ENCODE results near the gene FAM180A.
A peak's percentile ranks its signal among the peaks of the same experiment; 100 is the strongest.
"Not testable (repeated sequence)": the region's sequence is repeated elsewhere in the genome, so short reads cannot be mapped to it uniquely, and the experiment has no call there.

Gene FAM180A

DNA sequence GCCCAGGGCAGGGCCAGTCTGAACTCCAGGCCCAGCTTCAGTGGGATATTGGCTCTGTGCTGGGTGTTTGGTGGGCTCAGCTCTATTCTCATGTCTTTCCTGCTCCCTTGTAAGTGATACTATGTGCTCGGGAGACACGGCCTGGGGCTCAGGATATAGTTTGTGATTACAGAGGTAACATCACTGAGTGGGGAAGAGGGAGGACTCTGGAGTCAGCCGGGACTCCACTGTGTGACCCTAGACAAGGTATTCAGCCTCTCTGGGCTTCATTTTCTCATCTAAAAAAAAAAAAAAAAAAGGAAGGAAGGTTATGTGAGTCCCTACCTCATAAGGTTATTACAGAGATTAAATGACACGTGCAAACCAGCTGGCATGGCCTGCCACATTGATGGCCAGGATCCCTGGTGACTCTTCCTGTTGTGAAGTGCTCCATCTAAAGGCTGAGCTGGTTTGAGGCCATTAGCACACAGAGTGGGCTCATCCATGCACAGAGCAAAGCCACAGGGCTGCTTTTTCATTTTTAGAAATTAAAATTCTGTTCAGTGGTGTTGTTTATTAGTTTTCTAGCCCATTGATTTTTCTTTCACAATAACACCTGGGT lies 36.3 kb downstream of the FAM180A start:
- DNase-seq = no peak

DNA sequence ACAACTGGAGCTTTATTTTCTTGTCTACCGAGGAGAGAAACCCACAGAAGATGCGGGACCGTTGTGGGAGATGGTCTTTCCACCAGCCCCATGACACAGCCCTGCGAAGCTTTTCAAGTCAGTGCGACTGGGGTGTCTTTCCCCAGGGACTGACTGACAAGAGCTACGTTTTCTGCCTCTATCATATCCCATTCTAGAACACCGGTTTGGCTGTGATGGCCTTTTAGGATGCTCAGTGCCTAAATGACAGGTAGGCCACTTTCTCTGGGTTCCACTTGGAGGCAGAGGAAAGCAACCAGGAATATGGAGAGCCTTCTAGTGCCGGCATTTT lies 37.5 kb downstream of the FAM180A start:
- DNase-seq = no peak

DNA sequence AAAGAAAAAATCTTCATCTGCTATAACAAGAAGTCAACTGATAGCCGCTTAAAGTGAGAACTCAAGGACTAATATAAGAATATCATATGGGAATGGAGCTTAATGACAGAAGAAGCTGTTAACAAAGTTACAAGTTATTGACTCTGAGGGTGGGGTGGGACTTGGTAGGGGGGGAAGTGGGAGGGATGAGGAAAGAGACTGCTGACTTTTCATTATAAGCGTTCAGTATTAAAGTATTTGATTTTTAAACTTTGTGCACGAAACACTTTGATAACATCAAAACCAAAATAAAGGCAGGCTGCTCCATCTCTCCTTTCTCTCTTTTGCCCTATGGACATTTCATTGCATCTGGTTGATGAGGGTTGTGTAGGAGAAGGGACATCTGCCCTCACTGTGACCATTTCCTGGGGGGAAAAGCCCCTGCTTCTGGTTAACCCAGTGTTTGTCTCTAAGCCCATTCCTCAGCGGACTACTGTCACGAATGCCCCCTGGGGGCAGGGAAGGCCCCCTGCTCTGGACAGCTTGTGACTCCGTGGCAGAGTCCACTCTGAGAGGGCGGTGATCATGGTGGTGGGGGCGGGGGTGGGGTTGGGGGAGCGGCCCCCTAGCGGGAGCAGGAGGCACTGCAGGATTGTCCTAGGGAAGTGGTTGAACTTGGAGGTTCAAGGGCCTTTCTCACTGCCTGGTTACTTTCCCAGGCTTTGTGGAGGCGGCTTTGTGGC lies 38.0 kb downstream of the FAM180A start:
- DNase-seq = no peak

DNA sequence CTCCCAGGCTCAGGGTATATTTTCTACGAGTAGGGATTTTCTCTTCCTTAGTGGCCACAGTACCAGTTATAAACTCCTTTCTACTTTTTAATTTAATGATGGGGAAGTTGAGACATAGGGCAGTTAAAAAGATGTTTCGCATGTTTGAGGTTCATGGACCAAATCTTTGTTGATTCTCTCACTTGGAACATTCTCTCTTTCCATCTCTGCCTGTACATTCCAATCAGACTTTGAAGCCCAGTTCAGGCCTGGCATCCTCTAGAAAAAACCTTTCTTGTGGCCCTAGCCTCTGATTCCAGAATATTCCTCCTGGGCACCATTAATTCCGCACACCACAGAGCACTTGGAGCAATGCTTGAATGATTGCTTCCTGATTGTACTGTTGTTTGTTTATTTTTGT lies 39.1 kb downstream of the FAM180A start:
- DNase-seq = no peak

DNA sequence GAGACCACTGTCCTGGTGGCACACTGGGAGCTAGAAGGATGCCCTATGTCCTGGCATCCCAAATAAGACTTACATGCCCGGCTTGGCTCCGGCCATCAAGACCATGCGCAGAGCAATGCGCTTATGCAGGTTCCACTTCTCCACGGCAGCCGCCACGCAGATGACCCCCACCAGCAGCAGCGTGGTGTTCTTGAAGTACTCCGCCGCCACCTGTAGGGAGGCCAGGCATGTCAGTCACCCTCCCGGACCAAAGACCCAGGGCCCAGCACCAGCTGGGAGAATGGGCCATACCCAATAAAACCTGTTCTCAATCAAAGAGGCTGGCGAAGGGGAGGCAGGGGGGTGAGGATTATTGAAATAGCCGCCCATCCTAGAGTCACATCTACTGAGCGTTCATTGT lies 40.6 kb downstream of the FAM180A start:
- no peak for DNase-seq

DNA sequence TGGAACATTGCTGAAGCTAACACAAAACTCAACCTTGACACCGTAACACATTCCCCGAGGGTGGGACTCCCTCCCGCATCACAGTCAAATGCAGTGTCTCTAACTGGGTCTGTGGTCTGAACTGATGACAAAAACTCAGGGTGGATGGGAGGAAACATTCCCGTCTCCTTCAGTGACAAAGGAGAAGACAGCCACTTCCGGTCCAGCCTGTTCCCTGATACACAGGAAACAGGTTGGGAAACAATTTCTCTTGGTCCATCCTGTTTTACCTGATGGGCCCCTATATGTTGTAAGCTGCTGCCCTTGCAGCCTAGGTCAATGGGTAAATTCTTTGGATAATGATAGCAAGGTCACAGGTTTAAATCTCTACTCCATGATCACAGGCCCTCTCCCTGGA lies 41.0 kb downstream of the FAM180A start:
- no peak for DNase-seq

DNA sequence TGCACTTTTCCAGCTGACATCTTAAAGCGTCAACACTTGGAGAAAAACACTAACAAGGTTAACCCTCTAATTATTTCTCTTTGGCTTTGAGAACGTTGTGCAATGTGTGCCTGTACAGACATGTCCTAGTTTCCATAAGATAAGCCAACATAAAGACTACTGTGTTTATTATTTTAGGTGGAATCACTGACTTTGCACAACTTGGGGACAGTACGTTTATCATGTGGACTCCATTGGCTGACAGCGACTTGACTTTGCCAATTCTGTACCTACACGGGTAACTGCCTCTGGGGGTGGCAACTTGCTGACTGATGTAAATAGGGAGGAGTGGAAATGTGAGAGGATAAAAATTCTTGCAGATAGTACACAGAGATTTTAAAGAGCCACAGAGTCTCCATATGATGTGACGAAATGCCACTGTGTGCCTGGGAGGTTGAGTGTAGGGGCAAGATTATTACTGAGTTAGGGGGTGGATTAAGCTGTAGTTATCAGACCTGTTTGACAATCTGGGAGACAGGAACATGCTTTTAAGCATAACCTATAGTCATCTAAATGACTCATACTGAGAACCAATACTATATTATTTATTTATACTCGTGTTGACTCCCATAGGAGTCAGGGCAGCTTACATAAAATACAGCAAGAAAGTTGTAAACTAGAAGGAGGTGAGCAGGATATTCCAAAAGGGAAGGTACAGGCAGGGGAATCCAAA lies 41.6 kb downstream of the FAM180A start:
- no peak for DNase-seq

DNA sequence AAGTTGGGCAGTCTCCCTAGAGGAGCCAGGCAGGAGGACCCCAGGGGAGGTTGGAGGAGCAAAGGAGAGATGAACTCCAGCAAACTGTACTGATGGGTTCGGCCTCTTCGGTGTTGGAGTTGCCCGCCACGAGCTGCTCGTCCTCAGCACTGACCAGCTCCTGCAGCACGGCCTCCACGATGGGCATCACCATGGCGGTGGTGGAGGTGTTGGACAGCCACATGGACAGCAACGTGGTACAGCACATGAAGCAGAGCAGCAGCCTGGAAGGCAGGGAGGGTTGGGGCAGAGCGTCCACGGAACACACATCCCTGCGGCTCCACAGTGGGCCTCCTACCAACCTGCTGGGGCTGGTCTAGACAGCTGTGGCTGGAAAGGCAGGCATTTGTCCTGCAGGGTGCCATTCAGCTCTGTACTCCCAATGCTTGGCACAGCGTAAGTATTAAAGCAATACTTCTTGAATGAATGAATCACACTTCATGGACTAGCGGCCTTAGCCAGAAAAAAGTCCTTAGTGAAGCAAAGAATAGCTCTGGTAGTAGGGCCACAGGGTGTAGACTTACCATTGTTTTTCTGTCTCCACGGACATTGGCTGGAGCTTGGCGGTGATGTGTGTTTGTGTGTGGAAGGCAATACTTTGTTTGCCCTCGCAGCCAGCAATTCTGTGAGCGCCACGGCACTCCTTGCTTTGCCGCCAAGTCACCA lies 42.4 kb downstream of the FAM180A start:
- no peak for DNase-seq

DNA sequence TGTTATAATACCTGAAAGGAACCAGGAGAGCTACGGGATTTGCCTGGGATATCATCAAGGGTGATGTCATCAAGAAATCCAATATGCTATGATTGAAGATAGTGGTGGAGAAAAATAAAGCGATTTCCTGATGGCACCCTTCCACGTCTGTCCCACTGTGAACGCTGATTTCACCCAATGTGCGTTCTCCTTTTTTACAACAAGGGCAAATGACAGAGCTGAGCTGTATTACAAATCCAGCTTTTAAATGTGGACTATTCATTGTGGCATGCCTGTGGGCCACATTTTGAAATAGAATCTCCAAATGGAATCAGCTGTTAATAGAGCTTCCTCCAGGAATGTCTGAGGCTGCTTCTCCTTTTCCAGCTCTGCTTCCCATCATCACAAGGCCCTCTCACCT lies 43.9 kb downstream of the FAM180A start:
- no peak for DNase-seq

DNA sequence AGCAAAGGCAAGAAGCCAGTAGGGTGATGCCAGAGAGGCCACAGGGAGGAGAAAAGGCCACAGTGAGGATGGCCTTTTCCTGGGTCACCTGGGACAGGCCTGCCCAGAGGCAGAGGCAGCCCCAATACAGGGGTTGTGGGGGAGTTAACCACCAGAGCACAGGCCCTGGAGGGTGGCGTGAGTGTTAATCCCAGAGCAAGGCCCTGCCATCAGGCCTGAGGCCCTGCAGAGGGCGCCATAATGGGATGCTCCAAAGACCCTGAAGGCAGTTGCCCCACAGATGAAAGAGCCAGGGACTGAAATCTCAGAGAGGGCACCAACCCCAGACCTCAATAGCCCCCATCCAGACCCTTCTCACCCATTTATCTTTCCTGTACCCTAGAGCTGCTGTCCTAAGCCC lies 44.5 kb downstream of the FAM180A start:
- no peak for DNase-seq

DNA sequence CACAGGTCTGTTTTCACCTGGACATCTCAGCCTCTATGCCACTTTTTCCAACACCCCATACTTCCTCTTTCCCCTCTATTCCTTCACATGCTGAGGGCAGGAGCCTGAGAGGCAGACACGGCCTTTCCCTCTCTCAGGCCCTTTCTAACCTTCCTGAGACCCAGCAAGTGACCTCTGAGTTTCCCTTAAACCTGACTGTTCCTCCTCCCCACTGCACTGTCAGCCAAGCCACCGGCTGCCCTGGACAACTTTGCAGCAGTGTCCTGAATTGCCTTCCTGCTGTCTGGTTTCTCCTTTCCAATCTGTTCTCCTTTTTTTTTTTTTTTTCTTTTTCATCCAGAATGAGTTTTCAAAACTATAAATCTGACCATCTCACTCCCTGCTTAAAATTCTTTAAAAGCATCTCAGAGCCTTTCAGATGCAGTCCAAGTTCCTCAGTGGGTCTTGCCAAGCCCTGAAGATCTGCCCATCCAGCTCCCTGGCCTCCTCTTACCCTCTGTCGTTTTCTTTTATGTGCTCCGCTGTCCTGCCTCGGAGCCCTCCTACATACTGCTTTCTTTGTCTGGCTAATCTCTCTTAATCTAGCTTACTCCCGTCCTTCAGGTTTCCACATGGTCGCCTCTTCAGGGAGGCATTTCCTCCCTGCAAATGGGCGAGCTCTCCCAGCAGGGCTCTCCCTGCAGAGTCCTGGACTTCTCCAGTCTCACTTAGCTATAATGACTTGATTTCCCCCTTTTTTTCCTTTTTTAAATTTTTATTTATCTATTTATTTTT lies 51.1 kb downstream of the FAM180A start:
- no peak for DNase-seq

DNA sequence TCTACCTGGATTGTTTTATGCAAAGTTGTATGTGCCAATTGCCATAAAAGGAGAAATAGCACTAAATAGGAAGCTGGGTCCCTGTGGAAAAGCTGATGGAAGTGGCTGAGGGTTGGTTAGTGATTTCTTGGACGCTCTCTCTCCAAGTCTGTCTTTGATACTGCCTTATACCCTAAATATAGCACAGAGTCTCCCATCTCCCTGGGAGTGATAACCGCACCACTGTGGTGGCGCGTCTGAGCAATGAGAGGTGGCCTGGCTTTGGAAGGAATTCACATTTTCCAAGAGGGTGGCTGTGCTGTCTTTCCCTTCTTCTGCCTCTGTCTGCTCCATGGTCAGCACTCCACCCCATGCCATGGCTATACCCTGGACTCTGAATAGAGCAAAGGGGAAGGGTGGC lies 55.1 kb downstream of the FAM180A start:
- DNase-seq = no peak

DNA sequence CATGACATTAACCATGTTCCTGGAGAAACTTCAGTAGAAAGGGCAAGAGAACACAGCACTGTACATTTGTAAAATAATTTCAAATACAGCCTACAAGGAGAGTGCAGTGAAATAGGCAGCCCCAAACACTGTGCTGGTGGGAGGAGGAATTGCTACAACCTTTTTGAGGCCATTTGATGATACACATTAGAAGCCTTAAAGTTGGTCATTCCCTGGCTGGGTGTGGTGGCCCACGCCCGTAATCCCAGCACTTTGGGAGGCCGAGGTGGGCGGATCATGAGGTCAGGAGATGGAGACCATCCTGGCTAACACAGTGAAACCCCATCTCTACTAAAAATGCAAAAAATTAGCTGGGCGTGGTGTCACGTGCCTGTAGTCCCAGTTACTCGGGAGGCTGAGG lies 56.0 kb downstream of the FAM180A start:
- DNase-seq = not testable (repeated sequence)

DNA sequence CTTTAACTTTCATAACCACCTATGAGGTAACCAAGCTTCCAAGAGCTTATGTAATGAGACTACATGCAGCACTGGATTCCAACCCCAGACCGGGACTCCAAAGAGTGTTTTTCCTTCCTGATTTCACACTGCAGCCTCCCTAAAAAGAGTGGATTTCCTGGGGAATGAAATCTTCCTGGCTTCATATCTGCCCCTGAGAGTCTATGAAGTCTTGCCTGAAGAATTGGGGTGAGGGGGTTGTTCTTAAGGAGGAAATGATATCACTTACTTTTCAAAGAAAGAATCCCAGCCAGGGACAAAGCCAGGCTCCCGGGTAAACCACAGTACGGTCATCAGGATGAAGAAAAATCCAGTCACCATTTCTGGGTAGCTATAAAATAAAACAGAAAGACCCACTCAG lies 56.6 kb downstream of the FAM180A start:
- no peak for DNase-seq

DNA sequence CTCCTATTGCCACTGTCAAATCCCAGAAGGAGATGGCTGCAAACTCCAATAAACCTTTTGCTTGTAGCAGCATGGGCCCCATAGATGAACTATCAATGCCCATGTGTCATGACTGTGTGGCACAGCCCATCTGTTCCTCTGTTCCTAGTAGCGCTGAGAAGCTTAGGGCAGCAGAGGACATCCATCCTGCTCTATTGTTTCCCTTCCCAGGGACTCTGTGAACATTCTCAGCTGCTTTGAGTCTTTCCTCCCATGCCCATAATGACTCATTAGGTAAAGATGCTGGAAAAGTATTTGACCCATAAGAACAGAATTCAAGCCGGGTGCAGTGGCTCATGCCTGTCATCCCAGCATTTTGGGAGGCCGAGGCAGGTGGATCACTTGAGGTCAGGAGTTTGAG lies 58.0 kb downstream of the FAM180A start:
- peak; percentile 24 for DNase-seq

DNA sequence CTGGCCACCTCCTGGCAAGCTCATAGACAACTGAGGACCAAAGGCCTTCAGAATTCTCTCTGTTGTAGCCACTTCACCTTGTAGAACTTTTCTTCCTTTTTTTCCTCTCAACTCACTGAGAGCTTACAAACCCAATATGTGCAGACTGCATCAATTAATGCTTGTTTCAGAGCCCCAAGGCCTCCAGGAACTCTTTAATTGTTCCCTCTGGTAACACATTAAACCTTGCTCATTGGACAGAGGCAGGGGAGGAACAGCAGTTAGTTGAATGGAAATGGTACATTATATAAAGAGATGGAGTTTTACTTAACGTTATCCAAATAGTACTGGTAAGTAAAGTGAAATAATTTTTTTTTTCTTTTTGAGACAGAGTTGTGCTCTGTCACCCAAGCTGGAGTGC lies 61.1 kb downstream of the FAM180A start:
- no peak for DNase-seq

DNA sequence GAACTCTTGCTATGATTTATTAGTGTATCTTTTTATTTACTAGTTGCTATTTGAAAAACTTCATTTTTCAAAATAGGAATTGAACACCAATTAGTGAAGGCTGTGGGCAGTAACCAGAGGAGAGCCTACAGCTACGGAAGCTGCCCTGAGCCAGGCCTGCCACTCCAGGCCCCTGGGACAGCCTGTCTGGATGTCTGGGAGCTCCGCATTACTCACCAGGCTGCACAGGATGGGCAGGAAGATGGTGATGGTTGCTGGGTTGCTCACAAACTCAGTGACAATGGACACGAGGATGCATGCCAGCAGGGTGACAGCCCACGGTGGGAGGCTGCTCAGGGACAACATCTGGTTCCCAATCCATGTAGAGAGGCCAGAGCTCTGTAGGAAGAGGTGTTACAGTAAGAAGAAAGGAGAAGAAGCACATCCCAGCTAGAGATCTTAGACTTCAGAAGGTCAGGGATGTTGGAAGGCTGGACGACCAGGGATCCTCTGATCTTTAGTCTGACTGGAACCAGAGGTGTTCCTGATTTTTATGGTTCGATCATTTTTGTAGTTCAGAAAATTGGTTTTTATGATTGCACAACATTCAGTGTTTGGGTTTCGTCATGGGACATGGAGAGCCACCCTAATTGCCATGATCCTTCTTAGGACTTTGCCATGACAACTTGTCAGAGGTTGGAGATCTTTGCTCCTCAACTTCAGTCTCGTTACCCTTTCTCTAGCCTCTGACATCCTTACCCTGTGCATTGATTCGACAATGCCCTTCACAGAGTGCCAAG lies 63.1 kb downstream of the FAM180A start:
- no peak for DNase-seq

DNA sequence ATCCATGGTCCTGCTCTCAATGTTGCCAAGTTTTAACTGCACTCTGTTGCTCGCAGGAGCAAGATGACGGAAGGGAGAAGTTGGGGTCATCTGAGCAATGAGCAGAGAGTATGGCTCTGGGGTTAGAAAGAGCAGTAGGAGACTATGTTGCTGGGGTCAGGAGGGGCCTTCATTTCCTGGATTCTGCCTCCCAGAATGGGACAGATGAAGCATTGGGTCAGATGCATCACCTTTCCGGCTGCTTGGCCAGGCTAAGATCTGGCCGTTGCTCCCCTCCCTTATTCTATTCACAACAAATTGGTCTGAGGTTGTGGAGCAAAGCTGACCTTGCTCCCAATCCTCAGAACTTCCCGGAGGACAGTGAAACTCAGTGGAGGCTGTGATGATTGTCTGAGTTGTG lies 63.9 kb downstream of the FAM180A start:
- no peak for DNase-seq

DNA sequence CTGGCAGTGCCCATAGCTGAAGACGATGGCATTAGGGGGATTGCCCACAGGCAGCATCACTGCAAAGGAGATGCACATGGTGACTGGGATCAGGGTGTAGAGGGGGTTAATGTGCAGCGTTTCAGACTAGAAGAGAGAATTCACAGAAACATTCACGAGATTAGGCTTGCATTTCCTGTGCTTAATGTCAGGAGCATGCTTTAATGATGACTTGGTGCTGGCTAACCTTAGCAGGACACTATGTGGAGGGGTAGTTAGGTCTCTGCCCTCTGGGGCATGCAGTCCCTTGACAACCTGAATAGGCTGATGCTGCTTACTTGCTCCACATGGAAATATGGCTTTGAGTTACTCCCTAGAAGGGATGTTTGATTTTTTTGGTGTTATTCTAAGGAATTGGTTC lies 64.5 kb downstream of the FAM180A start:
- DNase-seq = peak; percentile 35

DNA sequence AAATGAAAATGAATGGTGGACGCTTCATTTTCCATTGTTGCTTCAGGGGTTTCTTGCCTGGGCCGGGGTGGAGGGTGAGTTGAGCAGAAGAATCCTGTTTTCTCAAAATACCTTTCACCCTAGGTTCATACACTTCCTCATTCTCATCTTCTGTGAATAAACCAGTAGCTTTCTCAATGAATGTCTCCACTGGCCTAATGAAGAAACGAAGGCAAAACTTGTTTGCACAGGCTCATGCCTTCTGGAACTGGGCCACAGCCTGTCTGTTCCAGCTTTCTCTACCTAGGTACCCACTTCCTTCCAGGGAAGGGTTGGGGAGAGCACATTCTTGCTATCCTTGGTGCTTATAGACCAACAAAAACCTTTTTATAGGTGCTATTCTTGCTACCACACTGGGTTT lies 65.0 kb downstream of the FAM180A start:
- DNase-seq = no peak

DNA sequence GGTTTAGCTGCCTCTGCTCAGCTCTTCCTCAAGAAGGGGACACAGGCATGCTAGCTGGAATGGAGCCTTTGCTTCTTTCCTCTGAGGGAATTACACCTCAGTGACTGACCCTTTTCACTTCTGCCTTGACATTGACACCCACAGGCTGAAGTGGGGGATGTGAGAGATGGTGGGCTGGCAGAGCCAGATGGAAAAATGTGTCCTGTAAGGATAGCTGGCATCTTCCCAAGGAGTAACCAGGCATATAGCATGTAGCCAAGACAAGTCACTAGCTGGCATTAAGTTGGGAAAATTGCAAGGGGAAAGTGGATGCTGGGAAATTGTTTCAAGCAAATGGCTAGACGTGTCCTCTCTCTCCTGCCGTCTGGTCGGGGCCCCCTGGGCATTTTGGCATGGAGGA lies 66.4 kb downstream of the FAM180A start:
- DNase-seq = no peak

DNA sequence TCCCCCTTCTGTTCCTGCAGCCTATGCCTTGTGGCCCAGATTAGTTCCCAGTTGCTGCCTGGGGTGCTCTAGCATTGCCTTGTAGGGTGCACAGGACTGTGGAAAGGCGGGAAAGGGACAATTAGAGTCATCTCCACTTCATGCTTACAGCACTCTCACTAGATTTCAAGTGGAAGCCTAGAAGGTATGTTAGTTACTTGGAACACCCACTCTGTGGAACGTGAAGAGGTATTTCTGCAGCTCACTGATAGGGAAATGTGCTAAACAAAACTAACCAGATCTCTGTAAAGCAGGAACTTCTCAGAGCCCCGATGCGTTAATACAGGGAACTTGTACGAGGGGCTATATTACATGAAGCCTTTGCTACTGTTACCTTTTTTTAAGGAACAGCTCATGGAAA lies 66.9 kb downstream of the FAM180A start:
- no peak for DNase-seq

All from kidney glomerular epithelial cell (primary cell).